PC-9 (cell line): ENCODE data around the gene MRPL57.

Experiments used
- CTCF ChIP-seq: fragments of 200-600 bp; sonication (generic); conservative IDR thresholded peaks from 2 replicates; pipeline ENCODE4 v1.6.1; 2017; ENCODE audit warnings: mixed run types, antibody characterized with exemption, mild to moderate bottlenecking, moderate library complexity
- EZH2 ChIP-seq: fragments of 200-600 bp; sonication (generic); IDR thresholded peaks from 2 replicates; pipeline ENCODE4 v1.8.0; 2017; ENCODE audit warnings: antibody characterized with exemption, low read depth

GRCh38 chr13:21227917-21228316 lies 51.5 kb downstream of the MRPL57 start:
- no peak for TF ChIP-seq CTCF
- no peak for TF ChIP-seq EZH2
